ENCODE data around the gene ERVH48-1. TPM values are rescaled to one million over a fixed set of nuclear protein-coding genes. Genes with fewer than 3 reads are reported as not detected.

Gene ERVH48-1
- total and polyA plus RNA-seq, 2 of the 8 experiments (the other 6 are each of a cell fraction or from before 2014, with no cell fraction given), result 4.2 to 17.7 TPM

DNA sequence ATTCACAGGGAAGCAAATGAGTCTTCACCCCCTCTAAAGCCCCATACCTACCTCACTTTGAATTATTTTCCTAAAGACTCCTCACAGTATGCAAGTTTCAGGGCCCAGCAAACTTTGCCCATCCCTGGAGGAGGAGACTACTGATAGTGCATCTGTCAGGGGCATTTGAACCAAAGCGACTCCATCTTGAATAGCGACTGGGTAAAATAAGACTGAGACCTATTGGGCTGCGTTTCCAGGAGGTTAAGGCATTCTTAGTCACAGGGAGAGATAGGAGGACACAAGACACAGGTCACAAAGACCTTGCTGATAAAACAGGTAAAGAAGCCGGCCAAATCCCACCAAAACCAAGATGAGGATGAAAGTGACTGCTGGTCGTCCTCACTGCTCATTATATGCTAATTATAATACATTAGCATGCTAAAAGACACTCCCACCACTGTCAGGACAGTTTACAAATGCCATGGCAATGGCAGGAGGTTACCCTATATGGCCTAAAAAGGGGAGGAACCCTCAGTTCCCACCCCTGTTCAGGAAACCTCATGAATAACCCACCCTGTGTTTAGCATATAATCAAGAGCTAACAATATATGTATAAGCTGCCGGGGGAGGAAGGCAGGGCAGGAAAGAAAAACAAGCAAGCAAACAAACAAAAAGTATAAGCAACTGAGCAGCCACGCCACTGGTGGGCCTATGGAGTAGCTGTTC lies 45.7 kb upstream of the ERVH48-1 start:
- Histone ChIP-seq H3K4ac (replicated peaks; ENCODE audit: insufficient read length, low read depth, low read length) (peak overlapping the region; percentile 60), H3K79me1 (ENCODE audit: low read depth, low read length) (no peaks in the 10 kb centered on the region), H2BK15ac (ENCODE audit: low read length) (0 out of 2 replicates have a peak overlapping the region, but pooled peaks have one; percentile 31), H3K4me1 (replicated peaks in 1 of 4; ENCODE audit: control insufficient read depth in 3 of 4, insufficient read depth in 4 of 4, low read length in 3 of 4) (peaks cover 8 to 25% (median 11%) of the 10 kb centered on the region in 4 experiments), H2AFZ (ENCODE audit: low read length) (no peak overlapping the region), H2BK20ac (ENCODE audit: low read length) (peak overlapping the region; percentile 82; the same call in 1 of the 2 replicates), H3K14ac (ENCODE audit: insufficient read length) (no peak overlapping the region), H4K91ac (replicated peaks; ENCODE audit: insufficient read length, low read length) (peak overlapping the region; percentile 88), H3K4me3 (ENCODE audit: extremely low read depth in 1 of 4, insufficient read depth in 2 of 4, low read depth in 3 of 4, low read length in 4 of 4) (no peak overlapping the region), H3K23ac (ENCODE audit: insufficient read length) (no peak overlapping the region), H3K36me3 (ENCODE audit: control insufficient read depth in 2 of 4, insufficient read depth in 4 of 4, low read length in 3 of 4) (no peaks in the 10 kb centered on the region), H3K23me2 (ENCODE audit: low read depth, low read length) (peaks cover 2% of the 10 kb centered on the region; the same call in 1 of the 2 replicates), H3K79me2 (ENCODE audit: control insufficient read depth in 1 of 2, insufficient read depth in 2 of 2, low read length in 2 of 2) (peaks cover 0 to 9% of the 10 kb centered on the region in 2 experiments; a peak in 2 of 4 replicates), H3K9ac (replicated peaks in 1 of 4; ENCODE audit: extremely low read depth in 1 of 4, low read depth in 3 of 4, low read length in 3 of 4) (no peak overlapping the region), H3K27me3 (replicated peaks in 1 of 4; ENCODE audit: control insufficient read depth in 3 of 4, extremely low read depth in 1 of 4, insufficient read depth in 3 of 4, low read length in 3 of 4) (no peaks in the 10 kb centered on the region), H2BK12ac (ENCODE audit: low read depth, low read length) (peak overlapping the region; percentile 71; the same call in 1 of the 2 replicates), H3K27ac (ENCODE audit: low read depth, low read length) (peak overlapping the region; percentile 60; the same call in 1 of the 2 replicates), H3K18ac (ENCODE audit: extremely low read depth, low read length) (peak overlapping the region; percentile 44), H3K9me3 (ENCODE audit: insufficient read depth in 2 of 2, low read depth in 1 of 2, low read length in 1 of 2) (no peaks in the 10 kb centered on the region), H2BK5ac (ENCODE audit: low read depth, low read length) (peak overlapping the region; percentile 36; the same call in 1 of the 2 replicates), H3K4me2 (ENCODE audit: insufficient read depth in 1 of 2, low read depth in 2 of 2, low read length in 2 of 2) (no peak overlapping the region), H2BK120ac (replicated peaks; ENCODE audit: low read depth, low read length) (peak overlapping the region; percentile 75), H4K8ac (ENCODE audit: extremely low read depth, insufficient read depth, low read length) (no peak overlapping the region), H2AK5ac (ENCODE audit: low read depth, low read length) (peak overlapping the region; percentile 54; the same call in 1 of the 2 replicates), H4K5ac (ENCODE audit: insufficient read length, low read depth, low read length) (no peak overlapping the region), H3K56ac (replicated peaks; ENCODE audit: insufficient read length, low read depth, low read length) (no peak overlapping the region), H4K20me1 (replicated peaks in 1 of 2; ENCODE audit: control insufficient read depth in 1 of 2, insufficient read depth in 2 of 2, low read length in 2 of 2) (no peaks in the 10 kb centered on the region)
- POLR2A ChIA-PET (ENCODE audit: partially characterized antibody), result interaction anchor here (1.0 to 3.7 kb wide), 9 partner anchors 9 to 93 kb away, joined by 4 to 22 read pairs (median 5); partner anchors contain the start of gene ERVH48-1
- TF ChIP-seq CHD1 (IDR thresholded peaks at IDR 0.05; ENCODE audit: low read depth, low read length), result no peak
- peak; percentile 25; the same call in 1 of the 2 replicates for TF ChIP-seq SRF (IDR thresholded peaks at IDR 0.05; ENCODE audit: low read depth, low read length)
- TF ChIP-seq YY1 (IDR thresholded peaks at IDR 0.05; ENCODE audit: low read depth, low read length), result 0 out of 2 replicates have a peak, but pooled peaks have one; percentile 33
- no peak for DNase-seq (ENCODE audit: low read depth in 1 of 2, low spot score in 2 of 2)
- WGBS, 2 experiments (ENCODE audit: extremely low coverage in 1 of 2, insufficient coverage in 1 of 2, insufficient read length in 1 of 2, insufficient replicate concordance in 2 of 2, low coverage in 1 of 2, low lambda C conversion rate in 2 of 2, missing lambda C conversion rate in 1 of 2), result 85% methylated on average over 7 of the region's 7 CpGs; no CpG with 5 or more reads in 1 of the 2 experiments
- CTCF ChIA-PET (ENCODE audit: partially characterized antibody), result interaction anchor here (0.9 kb wide), 2 partner anchors 33 to 71 kb away, joined by 3 to 4 read pairs; no protein-coding TSS in a partner anchor
- no peak for FAIRE-seq
